MCF 10A (cell line): ENCODE measurements around the gene COL23A1. TPM values are rescaled to one million over a fixed set of nuclear protein-coding genes. Genes with fewer than 3 reads are reported as not detected.

Experiments
- BruUV-seq: library from RNA; stranded (reverse); fragments of 400-500 nt; replicated peaks from 2 replicates; lab custom pipeline; 2021; lab: Mats Ljungman, UMichigan
- CTCF ChIA-PET: fragments of 300-600 bp; sonication (Branson Sonifier 250); formaldehyde crosslinking; extraction: SDS; loops from one replicate; lab custom pipeline; 2021; ENCODE audit warnings: antibody characterized with exemption, inconsistent platforms; lab: Yijun Ruan, JAX
- POLR2A ChIA-PET: fragments of 300-600, 350-650 bp; sonication (Branson Sonifier 250); formaldehyde crosslinking; extraction: SDS; loops from one replicate; lab custom pipeline; 2020; ENCODE audit warnings: antibody characterized with exemption, inconsistent platforms; lab: Yijun Ruan, JAX
- DNase-seq: peaks from one replicate; pipeline ENCODE4 v3.0.0-alpha.2; 2018; ENCODE audit not compliant: unreplicated experiment
- H3K27ac Mint-ChIP-seq: one replicate; pipeline ENCODE4 v1.8.0; 2022; ENCODE audit warnings: mild to moderate bottlenecking, low read depth, mixed read lengths; ENCODE audit not compliant: unreplicated experiment
- H3K27me3 Mint-ChIP-seq: one replicate; pipeline ENCODE4 v1.8.0; 2022; ENCODE audit warnings: mixed read lengths; ENCODE audit not compliant: insufficient read depth, unreplicated experiment
- H3K36me3 Mint-ChIP-seq: one replicate; pipeline ENCODE4 v1.8.0; 2022; ENCODE audit warnings: mild to moderate bottlenecking, moderate library complexity, mixed read lengths; ENCODE audit not compliant: insufficient read depth, unreplicated experiment
- H3K4me1 Mint-ChIP-seq: one replicate; pipeline ENCODE4 v1.8.0; 2022; ENCODE audit warnings: mixed read lengths; ENCODE audit not compliant: insufficient read depth, unreplicated experiment
- H3K4me3 Mint-ChIP-seq: one replicate; pipeline ENCODE4 v1.8.0; 2022; ENCODE audit warnings: mild to moderate bottlenecking, moderate library complexity, mixed read lengths; ENCODE audit not compliant: unreplicated experiment
- H3K9me3 Mint-ChIP-seq: one replicate; pipeline ENCODE4 v1.8.0; 2022; ENCODE audit warnings: mixed read lengths; ENCODE audit not compliant: unreplicated experiment
- intact Hi-C: fragments of 100-400 bp; cut with micrococcal nuclease; formaldehyde crosslinking; loops from 2 replicates; pipeline ENCODE4 v1.14.1; 2022
- total RNA-seq: library from RNA; stranded (reverse); gene quantifications from 2 replicates; pipeline ENCODE4 v1.2.3, GENCODE V29; 2022
- TF ChIP-seq, protein P1 (sequence below): fragments of 200-600 bp; IDR thresholded peaks from one replicate; pipeline ENCODE4 v1.8.0; 2022; ENCODE audit warnings: antibody characterized with exemption, mild to moderate bottlenecking; ENCODE audit not compliant: unreplicated experiment

The COL23A1 gene
- total RNA-seq, 1 experiment from 2014 or later = not detected

DNA sequence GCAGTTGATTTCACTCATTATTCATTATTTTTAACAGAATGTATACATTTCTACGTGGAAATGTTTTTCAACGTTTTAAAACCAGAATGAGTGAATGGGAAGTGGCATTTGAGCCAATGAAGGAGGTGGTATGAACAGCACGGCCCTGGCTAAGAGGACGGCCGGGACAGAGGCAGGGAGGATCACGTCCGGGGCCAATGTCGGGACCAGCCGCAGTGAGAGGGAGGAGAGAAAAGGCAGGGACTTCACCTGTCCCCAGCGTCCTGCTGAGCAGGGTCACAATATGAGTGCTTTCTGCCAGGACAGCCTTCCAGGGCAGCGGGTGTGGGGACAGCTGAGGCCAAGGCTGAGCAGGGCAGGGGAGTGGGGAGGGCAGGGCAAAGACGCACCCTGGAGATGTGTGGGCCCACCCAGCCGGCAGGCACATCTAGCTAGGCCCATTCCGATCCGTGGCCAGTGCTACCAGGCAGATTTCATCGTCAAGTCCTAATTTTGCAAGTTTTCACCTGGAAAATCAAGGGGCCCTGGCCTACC, 209.6 kb downstream of the COL23A1 start:
- CTCF ChIA-PET = no interaction called here
- no peak overlapping the region for H3K27ac Mint-ChIP-seq
- intact Hi-C loops = no loop called here
- no peaks in the 10 kb centered on the region for H3K9me3 Mint-ChIP-seq
- TF ChIP-seq, protein P1, sequence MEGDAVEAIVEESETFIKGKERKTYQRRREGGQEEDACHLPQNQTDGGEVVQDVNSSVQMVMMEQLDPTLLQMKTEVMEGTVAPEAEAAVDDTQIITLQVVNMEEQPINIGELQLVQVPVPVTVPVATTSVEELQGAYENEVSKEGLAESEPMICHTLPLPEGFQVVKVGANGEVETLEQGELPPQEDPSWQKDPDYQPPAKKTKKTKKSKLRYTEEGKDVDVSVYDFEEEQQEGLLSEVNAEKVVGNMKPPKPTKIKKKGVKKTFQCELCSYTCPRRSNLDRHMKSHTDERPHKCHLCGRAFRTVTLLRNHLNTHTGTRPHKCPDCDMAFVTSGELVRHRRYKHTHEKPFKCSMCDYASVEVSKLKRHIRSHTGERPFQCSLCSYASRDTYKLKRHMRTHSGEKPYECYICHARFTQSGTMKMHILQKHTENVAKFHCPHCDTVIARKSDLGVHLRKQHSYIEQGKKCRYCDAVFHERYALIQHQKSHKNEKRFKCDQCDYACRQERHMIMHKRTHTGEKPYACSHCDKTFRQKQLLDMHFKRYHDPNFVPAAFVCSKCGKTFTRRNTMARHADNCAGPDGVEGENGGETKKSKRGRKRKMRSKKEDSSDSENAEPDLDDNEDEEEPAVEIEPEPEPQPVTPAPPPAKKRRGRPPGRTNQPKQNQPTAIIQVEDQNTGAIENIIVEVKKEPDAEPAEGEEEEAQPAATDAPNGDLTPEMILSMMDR = no peak
- no peak for DNase-seq
- no peak overlapping the region for H3K4me3 Mint-ChIP-seq
- POLR2A ChIA-PET = no interaction called here
- H3K4me1 Mint-ChIP-seq = peaks cover 4% of the 10 kb centered on the region
- no peaks in the 10 kb centered on the region for H3K36me3 Mint-ChIP-seq
- H3K27me3 Mint-ChIP-seq = peaks cover 11% of the 10 kb centered on the region
- no TSS peak for BruUV-seq

DNA sequence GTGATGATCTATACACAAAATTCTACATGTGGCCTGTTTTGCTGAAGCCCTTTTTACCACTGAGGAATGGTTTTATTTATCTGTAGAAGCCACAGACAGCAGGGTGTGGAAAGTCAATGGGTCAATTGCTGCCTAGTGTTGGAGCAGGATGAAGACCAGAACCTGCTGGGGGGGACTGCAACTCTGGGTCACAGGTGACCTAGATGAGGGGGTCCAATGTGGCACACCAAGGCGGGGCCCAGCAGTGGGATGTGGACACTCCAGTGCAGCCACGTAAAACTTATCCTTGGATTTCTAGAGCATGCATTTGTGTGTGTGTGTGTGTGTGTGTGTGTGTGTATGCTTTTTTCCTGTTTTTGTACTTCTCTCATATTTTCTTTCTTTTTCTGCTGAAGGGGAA, 210.1 kb downstream of the COL23A1 start:
- Mint-ChIP-seq H3K4me1 (no peaks in the 10 kb centered on the region), H3K36me3 (no peaks in the 10 kb centered on the region), H3K4me3 (no peak overlapping the region), H3K9me3 (no peaks in the 10 kb centered on the region), H3K27me3 (peaks cover 13% of the 10 kb centered on the region), H3K27ac (no peak overlapping the region)
- CTCF ChIA-PET = no interaction called here
- TF ChIP-seq, protein P1 = no peak
- POLR2A ChIA-PET = no interaction called here
- intact Hi-C loops = no loop called here
- BruUV-seq = no TSS peak
- no peak for DNase-seq

DNA sequence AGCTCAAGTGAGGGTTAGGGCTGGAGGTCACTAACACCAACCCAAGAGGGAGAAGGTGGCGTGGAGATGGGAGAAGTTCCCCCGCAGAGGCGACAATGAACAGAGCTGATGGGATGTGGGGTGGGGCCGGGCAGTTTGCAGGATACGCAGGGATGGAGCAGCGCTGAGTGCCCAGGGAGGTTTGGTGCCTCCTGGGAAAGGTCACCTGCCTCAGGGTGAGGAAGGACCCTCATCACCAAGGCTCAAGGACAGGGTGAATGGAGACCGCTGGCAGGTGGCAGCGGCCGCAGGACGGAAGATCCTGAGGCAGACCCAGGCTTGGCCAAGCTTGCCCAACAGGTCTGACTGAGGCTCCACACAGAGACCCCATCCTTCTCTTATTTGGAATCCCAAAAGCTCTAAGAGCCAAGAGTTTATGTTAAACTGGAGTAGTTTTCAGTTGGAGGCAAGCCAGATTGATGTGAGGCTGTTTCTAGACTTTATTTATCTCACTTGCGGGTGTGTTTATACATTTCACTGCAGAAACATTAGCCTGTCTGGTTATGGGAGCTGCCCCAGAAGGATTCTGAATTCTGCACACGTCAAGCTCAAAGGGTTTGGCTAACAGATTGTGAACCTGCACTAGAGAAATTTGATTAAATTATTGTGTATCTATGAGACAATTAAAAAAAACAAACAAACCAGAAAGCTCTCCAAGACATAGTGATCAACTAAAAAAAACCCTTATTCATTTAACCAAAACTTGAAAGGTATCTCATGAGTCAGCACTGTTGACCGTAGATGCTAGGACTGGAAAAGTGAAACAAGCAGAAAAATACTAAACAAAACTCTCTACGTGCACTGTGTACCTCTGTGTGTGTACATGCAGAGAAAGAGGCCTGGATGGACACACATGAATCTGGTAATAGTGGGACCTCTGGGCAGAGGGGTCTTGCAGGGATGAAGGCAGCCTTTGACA, 211.4 kb downstream of the COL23A1 start:
- ChIA-PET POLR2A (no interaction called here), CTCF (interaction anchor here (0.5 to 0.7 kb wide), 2 partner anchors 36 to 298 kb away, joined by 3 to 4 read pairs; no protein-coding TSS in a partner anchor)
- H3K36me3 Mint-ChIP-seq = no peaks in the 10 kb centered on the region
- H3K9me3 Mint-ChIP-seq = no peaks in the 10 kb centered on the region
- peaks cover 22% of the 10 kb centered on the region for H3K27me3 Mint-ChIP-seq
- H3K4me3 Mint-ChIP-seq = no peak overlapping the region
- intact Hi-C loops = no loop called here
- BruUV-seq = no TSS peak
- no peaks in the 10 kb centered on the region for H3K4me1 Mint-ChIP-seq
- DNase-seq = no peak
- H3K27ac Mint-ChIP-seq = no peak overlapping the region
- TF ChIP-seq, protein P1 = no peak

DNA sequence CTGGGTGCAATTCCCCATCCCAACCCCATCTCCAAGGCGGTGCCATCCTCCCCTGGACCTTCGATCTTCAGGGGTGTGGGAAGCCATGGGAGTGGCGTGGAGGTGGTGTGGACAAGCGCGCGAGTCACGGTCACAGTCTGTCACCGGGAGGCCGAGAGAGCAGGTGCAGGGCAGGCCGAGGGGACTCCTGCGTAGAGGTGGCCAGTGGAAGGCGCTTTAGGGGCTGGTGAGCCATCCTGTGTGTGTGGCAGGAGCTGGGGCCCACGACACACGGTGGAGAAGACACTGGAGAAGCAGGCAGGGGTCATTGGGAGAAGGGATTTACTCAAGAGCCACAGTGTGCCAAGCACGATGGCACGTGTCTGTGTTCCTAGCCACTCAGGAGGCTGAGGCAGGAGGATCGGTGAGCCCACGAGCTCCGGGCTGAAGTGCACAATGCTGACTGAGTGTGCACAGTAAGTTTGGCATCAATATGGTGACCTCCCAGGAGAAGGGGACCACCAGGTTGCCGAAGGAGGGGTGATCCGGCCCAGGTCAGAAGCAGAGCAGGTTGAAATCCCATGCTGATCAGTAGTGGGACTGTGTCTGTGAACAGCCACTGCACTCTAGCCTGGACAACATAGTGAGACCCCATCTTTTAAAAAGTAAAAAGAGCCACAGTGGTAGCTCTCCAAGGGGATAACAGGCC, 212.5 kb downstream of the COL23A1 start:
- TF ChIP-seq, protein P1 = no peak
- ChIA-PET POLR2A (no interaction called here), CTCF (interaction anchor here (0.5 to 1.1 kb wide), 2 partner anchors 35 to 172 kb away, joined by 3 to 4 read pairs; no protein-coding TSS in a partner anchor)
- DNase-seq = no peak
- intact Hi-C loops = no loop called here
- Mint-ChIP-seq H3K36me3 (no peaks in the 10 kb centered on the region), H3K9me3 (no peaks in the 10 kb centered on the region), H3K27me3 (peaks cover 30% of the 10 kb centered on the region), H3K27ac (no peak overlapping the region), H3K4me1 (no peaks in the 10 kb centered on the region), H3K4me3 (no peak overlapping the region)
- no TSS peak for BruUV-seq
